ENCODE measurements around the gene ANKDD1A.

The ANKDD1A gene

GRCh38 chr15:65004993-65005392 is 93.3 kb downstream of the ANKDD1A start:
- Histone ChIP-seq H3K27ac (no peak overlapping the region), H3K4me1 (no peaks in the 10 kb centered on the region), H4K20me1 (no peaks in the 10 kb centered on the region), H3K36me3 (peaks cover 54% of the 10 kb centered on the region), H3K4me2 (no peak overlapping the region), H3K9ac (no peak overlapping the region), H3K27me3 (no peaks in the 10 kb centered on the region), H3K4me3 (no peak overlapping the region), H3K9me3 (no peaks in the 10 kb centered on the region)
- no peak for TF ChIP-seq Cebpa-rat (IDR thresholded peaks at IDR 0.05)

DNA sequence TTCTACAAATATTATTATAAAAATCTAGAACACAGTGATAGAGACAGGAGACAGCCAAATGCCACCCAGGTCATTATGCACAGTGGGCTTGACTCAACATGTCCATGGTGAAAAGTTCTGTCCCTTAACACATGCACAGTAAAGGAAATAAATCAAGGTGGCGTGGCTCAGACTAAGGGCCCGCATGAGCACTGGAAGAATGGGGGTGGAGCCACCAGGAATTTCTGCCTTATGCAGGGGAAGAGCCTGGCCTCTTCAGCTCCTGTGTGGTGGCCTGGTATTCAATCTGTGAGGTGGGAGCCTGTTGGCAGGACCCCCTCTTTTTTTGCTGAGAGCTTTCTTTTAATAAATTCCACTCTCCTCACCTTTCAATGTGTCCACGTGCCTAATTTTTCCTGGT is 95.2 kb downstream of the ANKDD1A start:
- no peak for TF ChIP-seq Cebpa-rat (IDR thresholded peaks at IDR 0.05)
- Histone ChIP-seq H3K4me3 (no peak overlapping the region), H3K9ac (no peak overlapping the region)

More for the DNA sequence above, 95.2 kb downstream of the ANKDD1A start:
- Histone ChIP-seq H3K4me1 (no peaks in the 10 kb centered on the region), H3K9me3 (no peaks in the 10 kb centered on the region), H3K36me3 (peaks cover 59% of the 10 kb centered on the region), H4K20me1 (no peaks in the 10 kb centered on the region), H3K27ac (no peak overlapping the region), H3K4me2 (no peak overlapping the region), H3K27me3 (no peaks in the 10 kb centered on the region)
